Middle frontal gyrus (tissue), 1 donor: ENCODE results near the gene IL32.

ENCODE experiments used
- DNase-seq: peaks from one replicate; pipeline ENCODE4 v3.0.0-alpha.2; 2015; ENCODE audit warnings: low spot score; ENCODE audit errors: extremely low spot score

IL32 gene

DNA sequence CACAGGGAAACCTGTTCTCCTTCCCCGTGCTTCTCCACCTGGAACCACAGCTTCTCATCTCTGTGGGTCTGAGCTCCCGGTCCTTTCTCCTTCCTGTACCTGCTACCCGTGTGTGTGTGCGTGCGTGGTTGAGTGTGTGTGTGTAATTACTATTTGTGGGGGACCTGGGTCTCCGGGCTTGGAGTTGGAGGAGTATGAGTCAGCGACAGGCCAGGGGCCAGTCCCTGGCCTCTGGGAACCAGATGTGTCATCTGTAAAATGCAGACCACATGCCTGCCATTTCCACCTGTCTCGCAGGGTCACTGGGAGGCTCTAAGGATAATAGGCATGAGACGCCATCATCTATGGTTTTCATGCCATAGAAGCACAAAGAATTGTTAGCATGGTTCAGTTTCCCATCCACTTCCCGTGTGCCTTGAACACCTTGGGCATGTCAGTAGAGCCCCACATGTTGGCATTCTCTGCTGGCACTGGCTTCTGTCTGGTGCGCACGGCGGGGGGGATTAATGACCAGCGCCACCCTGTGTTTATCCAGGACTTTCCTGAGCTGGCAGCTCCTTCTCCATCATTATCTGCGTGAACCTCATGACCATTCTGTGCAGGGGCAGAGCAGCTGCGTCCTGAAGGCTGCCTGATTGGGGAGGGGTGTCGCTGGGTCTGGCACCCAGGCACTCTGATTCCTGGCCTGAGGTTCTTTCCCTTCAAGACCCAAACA, 48.5 kb downstream of the IL32 start:
- no peak for DNase-seq

DNA sequence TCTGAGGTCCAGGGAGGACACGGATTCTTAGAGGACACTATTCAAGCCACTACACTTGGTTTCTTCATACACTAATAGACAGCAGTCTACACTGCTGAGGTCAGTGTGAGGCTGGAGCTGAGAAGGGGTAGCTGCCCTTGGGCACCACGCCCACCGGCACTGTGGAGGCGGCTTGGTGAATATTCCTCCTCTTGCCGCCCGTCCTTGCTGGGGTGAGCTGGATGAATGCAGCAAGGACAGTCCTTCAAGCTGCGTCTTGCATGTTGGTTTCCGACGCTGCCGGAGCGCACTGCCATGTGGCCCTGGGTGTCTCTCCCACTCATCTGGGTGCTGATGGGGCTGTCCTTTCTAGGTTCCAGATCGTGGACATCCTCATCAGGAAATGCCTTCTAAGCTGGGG, 49.6 kb downstream of the IL32 start:
- DNase-seq = no peak

DNA sequence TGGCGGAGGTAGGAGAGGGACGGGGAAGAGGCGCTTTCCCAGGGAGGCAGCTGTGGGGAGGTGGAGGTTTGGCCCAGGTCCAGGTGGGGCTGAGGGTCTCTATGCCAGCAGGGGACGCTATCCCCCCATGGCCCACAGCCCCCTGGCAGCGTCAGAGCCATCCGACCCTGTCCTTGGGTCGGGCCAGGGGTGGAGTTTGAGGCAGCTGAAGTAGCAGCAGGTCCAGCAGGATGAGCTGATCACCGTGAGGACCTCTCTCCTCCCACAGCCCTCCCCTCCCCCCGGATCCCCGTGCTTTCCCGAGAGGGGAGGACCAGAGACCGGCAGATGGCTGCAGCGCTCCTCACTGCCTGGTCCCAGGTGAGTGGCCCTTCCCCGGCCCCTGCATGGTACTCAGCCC, 50.1 kb downstream of the IL32 start:
- DNase-seq = no peak

DNA sequence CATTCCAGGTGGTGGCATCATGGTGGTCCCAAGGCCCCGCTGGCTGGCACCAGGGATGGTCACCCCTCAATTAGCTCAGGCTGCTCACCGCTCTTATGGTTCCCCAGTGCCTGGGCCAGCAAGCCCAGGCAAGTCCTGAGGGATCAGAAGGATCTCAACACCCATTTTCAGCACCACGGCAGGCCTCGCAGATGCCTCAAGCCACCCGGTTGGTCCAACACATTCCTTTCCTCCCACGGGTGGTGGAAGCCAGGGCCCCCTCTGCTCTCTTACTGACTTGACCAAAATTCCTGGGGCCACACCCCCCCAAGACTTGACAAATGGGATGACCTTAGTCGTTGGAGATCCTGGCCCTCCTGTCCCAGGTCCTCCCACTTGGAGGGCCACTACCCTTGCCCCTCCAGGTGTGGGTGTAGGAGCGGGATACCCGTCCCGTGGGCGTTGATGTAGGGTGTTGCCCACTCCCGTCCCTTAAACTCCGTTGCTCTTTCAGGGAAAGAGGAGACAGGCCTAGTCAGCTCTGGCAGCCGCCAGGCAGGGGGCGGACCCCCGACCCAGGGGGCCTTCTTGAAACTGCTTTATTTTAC, 52.9 kb downstream of the IL32 start:
- DNase-seq = no peak

DNA sequence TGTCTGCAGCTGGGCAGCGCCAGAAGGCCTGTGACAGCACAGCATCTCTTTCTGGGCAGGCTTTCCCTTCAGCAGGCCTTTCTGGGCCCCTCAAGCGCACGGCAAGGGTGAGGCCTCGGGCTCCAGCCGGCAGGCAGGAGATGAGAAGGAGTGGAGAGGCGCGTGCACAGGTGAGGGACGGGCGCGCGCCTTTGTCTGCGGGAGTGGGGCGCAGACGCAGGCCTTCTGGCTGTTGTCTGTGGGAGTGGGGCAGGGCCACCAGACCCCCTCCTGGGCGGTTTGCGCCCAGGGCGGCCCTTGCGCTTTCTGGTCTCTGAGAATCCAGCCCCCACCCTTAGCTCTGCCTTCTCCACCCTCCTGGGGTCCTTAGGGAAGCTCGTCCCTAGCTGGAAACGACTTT, 53.4 kb downstream of the IL32 start:
- no peak for DNase-seq
